HCT116 (cell line): Measurements from ENCODE around the gene ALK. TPM values are rescaled to one million over a fixed set of nuclear protein-coding genes. Genes with fewer than 3 reads are reported as not detected.
A peak's percentile ranks its signal among the peaks of the same experiment; 100 is the strongest.

ENCODE experiments used
- ATAC-seq: fragments of 200-7000 bp; cut with Tn5 transposase; 2 replicates; pipeline ENCODE4 v1.9.1; 2020; ENCODE audit warnings: mild to moderate bottlenecking, moderate library complexity
- BruUV-seq: library from RNA; stranded (reverse); fragments of 400-500 nt; replicated peaks from 2 replicates; lab custom pipeline; 2021; lab: Mats Ljungman, UMichigan
- CTCF ChIA-PET: fragments of 300-600 bp; sonication (Branson Sonifier 250); formaldehyde crosslinking; loops from one replicate; lab custom pipeline; 2021; ENCODE audit warnings: antibody characterized with exemption; lab: Charles Lee
- POLR2A ChIA-PET: fragments of 300-600, 350-600 bp; sonication (Branson Sonifier 250); formaldehyde crosslinking; loops from one replicate; lab custom pipeline; 2021; ENCODE audit warnings: antibody characterized with exemption; lab: Charles Lee
- RAD21 ChIA-PET, 2 experiments: fragments of 300-600 bp; sonication (Branson Sonifier 250); formaldehyde crosslinking; loops; one replicate each; lab custom pipeline; 2023; ENCODE audit warnings: low total read pairs in 2 of 2; ENCODE audit not compliant: uncharacterized antibody in 2 of 2, unreplicated experiment in 2 of 2, low non-redundant PET in 1 of 2; lab: Charles Lee
- DNase-seq: peaks from one replicate; pipeline ENCODE4 v3.0.0-alpha.2; 2010; ENCODE audit warnings: low read depth, low spot score
- H2AFZ ChIP-seq: fragments of 200-600 bp; shearing (Covaris generic), sonication (generic); 2 replicates; pipeline ENCODE4 v1.6.1; 2017; ENCODE audit warnings: low read depth, mixed run types, mixed read lengths, antibody characterized with exemption, low read length; ENCODE audit not compliant: poor library complexity, severe bottlenecking
- H3K27ac ChIP-seq: 2 replicates; pipeline ENCODE4 v1.5.1; 2012; ENCODE audit warnings: low read depth, low read length
- H3K27me3 ChIP-seq: fragments of 200-600 bp; sonication (generic); 2 replicates; pipeline ENCODE4 v1.6.1; 2016; ENCODE audit warnings: mixed run types, low read length, mixed read lengths; ENCODE audit not compliant: insufficient read depth
- H3K36me3 ChIP-seq, 2 experiments: fragments of 200-500 bp in 1 of 2; fragments of 200-600 bp in 1 of 2; sonication (Bioruptor generic) in 1 of 2; sonication (generic) in 1 of 2; 2 replicates each; pipeline versions ENCODE4 v1.5.1 to v1.6.1; 2014 to 2016; ENCODE audit warnings: low read length in 2 of 2, inconsistent platforms in 1 of 2, mixed read lengths in 1 of 2, mixed run types in 1 of 2; ENCODE audit not compliant: insufficient read depth in 2 of 2, control insufficient read depth in 1 of 2
- H3K4me1 ChIP-seq, 2 experiments: fragments of 200-600 bp in 1 of 2; sonication (generic) in 1 of 2; 2 replicates each; pipeline versions ENCODE4 v1.5.1 to v1.6.1; 2012 to 2017; ENCODE audit warnings: low read length in 2 of 2, inconsistent platforms in 1 of 2, mild to moderate bottlenecking in 1 of 2, mixed read lengths in 1 of 2, mixed run types in 1 of 2, moderate library complexity in 1 of 2; ENCODE audit not compliant: insufficient read depth in 2 of 2, control insufficient read depth in 1 of 2
- H3K4me2 ChIP-seq: fragments of 200-600 bp; sonication (generic); 2 replicates; pipeline ENCODE4 v1.6.1; 2017; ENCODE audit warnings: mixed run types, low read length, mixed read lengths
- H3K4me3 ChIP-seq, 2 experiments: fragments of 200-600 bp in 1 of 2; sonication (generic) in 1 of 2; replicated peaks in 1 of 2; 2 replicates each; pipeline ENCODE4 v1.5.1; 2011 to 2016; ENCODE audit warnings: low read length in 2 of 2, control low read depth in 1 of 2, low read depth in 1 of 2, mild to moderate bottlenecking in 1 of 2, mixed read lengths in 1 of 2, mixed run types in 1 of 2
- H3K79me2 ChIP-seq: fragments of 200-600 bp; sonication (generic); 2 replicates; pipeline ENCODE4 v1.6.1; 2017; ENCODE audit warnings: mild to moderate bottlenecking, mixed run types, low read length, moderate library complexity, mixed read lengths; ENCODE audit not compliant: insufficient read depth
- H3K9ac ChIP-seq: fragments of 200-600 bp; sonication (generic); 2 replicates; pipeline ENCODE4 v1.6.1; 2016; ENCODE audit warnings: low read length, mixed read lengths
- H3K9me2 ChIP-seq: fragments of 200-600 bp; sonication (generic), shearing (Covaris generic); 2 replicates; pipeline ENCODE4 v1.6.1; 2017; ENCODE audit warnings: mixed run types, mild to moderate bottlenecking, moderate library complexity; ENCODE audit not compliant: insufficient read depth
- H3K9me3 ChIP-seq, 2 experiments: fragments of 200-500 bp in 1 of 2; fragments of 200-600 bp in 1 of 2; sonication (Bioruptor generic) in 1 of 2; sonication (generic) in 1 of 2; 2 replicates each; pipeline ENCODE4 v1.6.1; 2014 to 2017; ENCODE audit warnings: low read length in 2 of 2, mixed read lengths in 2 of 2, inconsistent platforms in 1 of 2, low read depth in 1 of 2, mild to moderate bottlenecking in 1 of 2, mixed run types in 1 of 2, moderate library complexity in 1 of 2; ENCODE audit not compliant: control insufficient read depth in 1 of 2, insufficient read depth in 1 of 2
- H4K20me1 ChIP-seq: fragments of 200-600 bp; sonication (generic), shearing (Covaris generic); 2 replicates; pipeline ENCODE4 v1.6.1; 2017; ENCODE audit warnings: mixed run types, mild to moderate bottlenecking, moderate library complexity; ENCODE audit not compliant: insufficient read depth
- EGR1 ChIP-seq: IDR thresholded peaks from 2 replicates; pipeline ENCODE4 v1.6.1; 2012; ENCODE audit warnings: low read depth
- REST ChIP-seq: IDR thresholded peaks from 2 replicates; pipeline ENCODE4 v1.6.1; 2012; ENCODE audit warnings: low read depth
- ZBTB33 ChIP-seq: IDR thresholded peaks from 2 replicates; pipeline ENCODE4 v1.6.1; 2011; ENCODE audit warnings: mild to moderate bottlenecking, low read length, moderate library complexity; ENCODE audit not compliant: insufficient replicate concordance; ENCODE audit errors: extremely low read depth
- intact Hi-C: fragments of 100-400 bp; cut with micrococcal nuclease; formaldehyde crosslinking; loops from 2 replicates; pipeline ENCODE4 v1.10.0; 2022
- total RNA-seq: library from RNA; stranded (reverse); gene quantifications from one replicate; pipeline ENCODE4 v1.2.1, GENCODE V29; 2021; ENCODE audit not compliant: unreplicated experiment

Gene ALK
- total RNA-seq, 1 experiment from 2014 or later, result not detected

- ChIA-PET RAD21 (no interaction called here), CTCF (no interaction called here), POLR2A (no interaction called here)
- Histone ChIP-seq H3K9me2 (no peaks in the 10 kb centered on the region), H2AFZ (no peak overlapping the region), H4K20me1 (no peaks in the 10 kb centered on the region), H3K79me2 (no peaks in the 10 kb centered on the region), H3K4me1 (0 out of 4 replicates have a peak, but pooled peaks cover 2 to 3% of the 10 kb centered on the region in 2 experiments), H3K4me2 (peak overlapping the region; percentile 23; the same call in 1 of the 2 replicates), H3K27ac (no peak overlapping the region), H3K36me3 (no peaks in the 10 kb centered on the region), H3K27me3 (peaks cover 68% of the 10 kb centered on the region), H3K4me3 (no peak overlapping the region), H3K9ac (no peak overlapping the region), H3K9me3 (no peaks in the 10 kb centered on the region)
- ATAC-seq (peak; percentile 67), DNase-seq (no peak)
- TF ChIP-seq EGR1 (no peak), ZBTB33 (no peak), REST (no peak)
- intact Hi-C loops, result no loop called here
- BruUV-seq, result no TSS peak
Measured at GRCh38 chr2:29281086-29281915, 640.1 kb downstream of the ALK start.
